GM18517 (cell line): Measurements from ENCODE around the gene BCL2.
"Not testable (repeated sequence)": the region's sequence is repeated elsewhere in the genome, so short reads cannot be mapped to it uniquely, and the experiment has no call there.

Source experiments
- ATAC-seq: cut with Tn5 transposase; IDR thresholded peaks from one replicate; pipeline ENCODE4 v1.9.1; 2021; ENCODE audit warnings: mild to moderate bottlenecking, moderate library complexity; ENCODE audit not compliant: unreplicated experiment

The BCL2 gene

DNA sequence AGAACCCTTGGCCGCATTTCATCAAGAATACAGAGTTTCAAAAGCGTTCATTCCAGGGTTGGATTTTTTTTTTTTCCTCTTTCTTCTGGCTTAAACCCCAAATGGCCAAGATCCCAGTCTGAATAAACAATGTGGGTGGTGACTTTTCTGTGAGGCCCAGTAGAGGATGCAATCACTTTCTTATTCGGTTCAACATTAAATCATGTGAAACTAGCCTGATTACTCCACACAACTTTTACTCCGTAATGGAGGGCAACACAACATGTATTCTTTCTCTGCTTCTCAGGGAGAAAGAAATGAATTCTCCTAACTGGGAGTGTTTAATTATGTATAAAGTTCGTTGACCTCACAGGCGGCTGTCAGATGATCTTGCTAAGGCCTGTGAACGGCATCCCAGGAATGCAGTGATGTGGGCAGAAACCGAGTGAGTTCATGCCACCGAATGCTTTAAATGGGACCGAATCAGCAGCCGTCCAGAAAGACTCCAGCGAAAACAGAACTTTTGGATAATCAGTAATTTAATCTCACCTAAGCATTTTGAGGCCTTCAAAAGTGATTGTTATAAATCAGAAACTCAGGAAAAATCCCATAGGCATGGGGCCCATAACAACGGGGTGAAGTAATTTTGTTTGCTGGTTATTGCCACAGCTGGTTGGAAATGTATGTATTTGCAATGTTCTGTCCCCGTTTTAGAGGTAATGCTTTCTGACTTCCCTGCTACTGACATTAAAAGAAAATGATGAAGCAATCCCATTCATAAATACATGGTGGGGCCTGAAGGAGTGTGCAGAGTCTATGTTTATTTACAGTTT lies 81.5 kb downstream of the BCL2 start:
- ATAC-seq: no peak

DNA sequence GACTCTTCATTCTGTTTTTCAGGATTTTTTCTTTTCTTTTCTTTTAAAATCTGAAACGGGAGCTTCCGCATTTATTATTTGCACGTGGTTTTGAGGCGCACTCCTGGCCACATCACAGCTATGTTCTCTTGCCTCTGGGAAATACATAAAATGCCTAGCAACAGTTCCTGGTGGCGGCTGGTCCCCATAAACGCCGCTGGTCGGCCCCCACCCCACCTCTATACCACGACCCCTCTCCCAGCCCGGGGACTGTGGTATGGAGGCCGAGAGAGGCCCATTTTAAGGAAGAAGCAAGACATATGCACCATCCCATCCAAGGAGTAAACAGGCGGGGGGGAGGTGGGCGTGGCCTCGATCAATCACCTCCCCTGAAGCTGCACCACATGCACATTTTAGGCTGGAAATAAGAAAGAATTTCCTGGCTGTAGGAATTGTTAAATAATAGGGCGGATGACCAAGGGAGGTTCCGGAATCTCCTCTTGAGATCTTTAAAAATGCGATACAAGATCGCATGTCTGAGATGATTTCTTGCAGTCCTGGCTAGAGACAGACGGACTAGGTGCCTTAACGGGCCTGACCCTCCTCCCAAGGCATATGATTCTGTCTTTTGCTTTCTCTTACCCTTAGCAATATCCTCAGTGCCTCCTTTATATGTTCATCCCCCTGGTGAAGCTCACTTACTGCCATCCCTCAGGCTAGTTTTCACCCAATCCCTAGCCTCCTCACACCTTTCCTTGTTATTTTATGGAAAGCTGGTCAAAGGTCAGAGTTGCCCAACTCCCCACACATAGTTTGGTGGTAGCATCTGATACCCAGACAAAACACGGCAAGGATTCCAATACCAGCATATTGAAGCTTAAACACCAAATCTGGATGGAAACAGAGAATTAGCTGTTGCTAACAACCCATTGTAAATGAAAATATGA lies 82.4 kb downstream of the BCL2 start:
- ATAC-seq: no peak

DNA sequence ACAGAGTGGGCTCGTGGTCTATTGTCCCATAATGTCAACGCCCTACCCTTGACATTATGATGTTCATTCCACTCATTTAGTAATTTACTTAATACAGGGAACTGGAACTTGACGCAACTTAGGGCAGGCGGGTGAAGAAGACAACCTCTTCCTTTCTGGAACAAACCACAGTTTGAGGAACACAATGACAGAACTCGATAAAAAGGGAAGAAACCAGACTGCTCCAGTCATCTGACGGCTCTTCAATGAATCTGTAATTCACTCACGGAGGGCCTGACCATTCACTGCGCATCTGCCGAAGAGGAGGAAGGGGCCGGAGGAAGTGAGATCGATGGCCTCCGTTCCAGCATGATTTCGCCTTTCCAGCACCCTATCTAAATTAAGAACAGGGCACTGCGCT lies 83.2 kb downstream of the BCL2 start:
- ATAC-seq: no peak

DNA sequence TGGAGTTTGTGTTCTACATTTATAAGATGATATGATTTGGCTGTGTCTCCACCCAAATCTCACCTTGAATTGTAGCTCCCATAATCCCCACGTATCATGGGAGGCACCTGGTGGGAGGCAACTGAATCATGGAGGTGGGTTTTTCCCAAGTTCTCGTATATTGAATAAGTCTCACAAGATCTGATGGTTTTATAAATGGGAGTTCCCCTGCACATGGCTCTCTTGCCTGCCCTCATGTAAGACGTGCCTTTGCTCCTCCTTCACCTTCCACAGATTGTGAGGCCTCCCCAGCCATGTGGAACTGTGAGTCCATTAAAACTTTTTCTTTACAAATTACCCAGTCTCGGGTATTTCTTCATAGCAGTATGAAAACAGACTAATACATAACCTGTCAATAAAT lies 83.6 kb downstream of the BCL2 start:
- not testable (repeated sequence) for ATAC-seq

DNA sequence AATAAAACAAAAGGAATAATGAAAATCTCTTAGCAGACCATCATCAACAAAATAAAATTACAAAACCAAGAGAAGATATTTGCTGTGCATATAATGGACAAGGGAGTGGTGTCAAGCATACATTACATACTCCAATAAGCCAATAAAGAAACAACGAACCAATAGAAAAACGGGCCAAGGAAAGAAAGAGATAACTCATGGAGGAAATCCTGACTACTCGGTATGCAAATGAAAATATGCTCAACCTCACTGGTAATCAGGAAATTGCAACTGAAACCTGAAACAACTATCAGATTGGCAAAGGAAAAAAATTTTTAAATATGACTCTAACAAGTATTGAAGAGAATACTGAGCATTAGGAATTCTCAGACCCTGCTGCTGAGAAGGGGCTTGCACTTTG lies 84.7 kb downstream of the BCL2 start:
- no peak for ATAC-seq

DNA sequence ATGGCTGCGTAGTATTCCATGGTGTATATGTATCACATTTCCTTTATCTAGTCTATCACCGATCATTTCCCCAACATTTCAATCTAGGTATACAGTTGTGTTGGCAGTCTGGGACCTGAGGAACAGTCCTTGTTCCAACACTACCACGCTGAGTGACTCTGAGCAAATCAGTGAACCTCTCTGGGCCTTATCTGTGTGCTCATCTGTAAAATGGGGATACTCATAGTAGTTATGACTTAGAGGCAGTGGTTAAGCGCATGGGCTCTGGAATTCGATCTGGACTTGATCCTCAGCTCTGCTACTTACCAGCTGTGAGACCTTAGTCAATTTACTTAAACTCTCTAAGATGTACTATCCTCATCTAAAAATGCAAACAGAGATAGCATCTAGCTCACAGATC lies 85.1 kb downstream of the BCL2 start:
- ATAC-seq: no peak

DNA sequence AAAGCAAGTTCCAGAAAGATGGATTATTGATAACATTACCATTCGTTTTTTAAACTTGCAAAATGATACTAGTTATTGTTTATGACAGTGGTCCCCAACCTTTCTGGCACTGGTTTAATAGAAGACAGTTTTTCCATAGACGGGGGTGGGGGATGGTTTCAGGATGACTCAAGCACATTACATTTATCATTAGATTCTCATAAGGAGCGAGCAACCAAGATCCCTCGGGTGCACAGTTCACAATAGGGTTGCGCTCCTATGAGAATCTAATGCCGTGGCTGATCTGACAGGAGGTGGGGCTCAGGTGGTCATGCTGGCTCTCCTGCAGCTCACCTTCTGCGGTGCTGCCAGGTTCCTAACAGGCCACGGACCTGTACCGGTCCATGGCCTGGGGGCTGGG lies 86.2 kb downstream of the BCL2 start:
- ATAC-seq: no peak

DNA sequence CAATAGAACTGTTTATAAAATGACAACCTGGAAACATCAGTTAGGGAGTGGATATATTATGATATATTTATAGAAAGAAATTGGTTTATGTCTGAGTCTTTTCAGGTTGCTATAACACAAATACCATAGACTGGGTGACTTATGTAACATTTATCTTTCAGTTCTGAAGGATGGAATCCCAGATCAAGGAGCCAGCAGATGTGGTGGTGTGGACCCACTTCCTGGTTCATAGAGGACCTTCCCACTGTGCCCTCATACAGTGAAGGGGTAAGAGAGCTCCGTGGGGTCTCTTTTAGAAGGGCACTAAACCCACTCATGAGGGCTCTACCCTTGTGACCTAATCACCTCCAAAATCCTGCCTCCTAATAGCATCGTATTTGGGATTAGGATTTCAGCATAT lies 86.7 kb downstream of the BCL2 start:
- no peak for ATAC-seq

DNA sequence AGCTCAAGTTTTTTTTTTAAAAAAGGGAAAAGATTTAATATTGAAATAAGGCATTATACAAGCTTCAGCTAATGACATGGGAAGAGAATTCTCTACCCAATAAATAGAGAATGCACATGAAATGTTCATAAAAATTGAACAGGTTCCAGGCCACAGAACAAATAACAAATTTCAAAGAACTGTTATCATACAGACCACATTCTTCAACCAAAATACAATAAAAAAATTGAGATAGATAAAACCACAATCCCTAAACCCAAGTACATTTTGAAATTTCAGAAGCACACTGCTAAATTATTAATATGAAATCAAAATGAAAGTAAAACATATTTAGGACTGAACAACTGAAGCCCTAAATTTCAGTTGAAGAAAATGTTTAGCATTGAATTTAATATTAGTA lies 89.6 kb downstream of the BCL2 start:
- ATAC-seq: no peak

DNA sequence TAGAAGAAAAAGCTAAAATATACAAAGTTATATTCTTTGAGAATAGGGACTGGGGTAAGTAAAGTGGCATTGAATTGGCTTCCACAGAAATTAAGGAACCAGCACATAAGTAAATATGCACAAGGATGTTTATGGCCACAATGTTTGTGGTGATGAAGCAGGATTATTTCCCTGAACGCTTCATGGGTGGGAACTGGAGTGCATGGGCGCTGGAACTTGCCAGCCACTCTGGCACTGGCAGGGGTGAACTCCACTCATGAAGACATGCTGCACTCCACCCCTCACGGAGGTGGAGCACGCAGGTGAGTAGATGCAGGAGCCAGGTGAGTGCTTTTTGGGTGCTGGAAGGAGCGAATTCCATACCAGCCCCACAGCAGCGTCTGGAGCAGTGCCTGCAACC lies 94.1 kb downstream of the BCL2 start:
- no peak for ATAC-seq

DNA sequence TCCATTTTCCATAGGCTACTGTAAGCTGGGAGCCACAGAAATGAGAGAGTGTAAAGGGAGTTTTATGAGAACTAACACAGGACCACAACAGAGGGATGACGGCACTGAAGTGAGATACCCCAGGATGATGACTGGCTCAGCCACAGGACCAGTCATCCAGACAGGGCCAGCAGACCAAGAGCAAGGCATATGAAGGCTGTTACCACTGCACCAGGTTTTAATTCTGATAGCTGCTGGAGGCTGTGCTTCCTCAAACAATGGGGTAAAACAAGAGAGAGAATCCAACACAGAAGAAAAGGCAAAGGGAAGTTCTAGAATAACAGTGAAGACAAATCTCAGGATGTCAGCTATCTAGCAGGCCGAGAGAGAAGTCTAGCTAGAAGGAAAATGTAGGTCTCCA lies 94.9 kb downstream of the BCL2 start:
- ATAC-seq: no peak

DNA sequence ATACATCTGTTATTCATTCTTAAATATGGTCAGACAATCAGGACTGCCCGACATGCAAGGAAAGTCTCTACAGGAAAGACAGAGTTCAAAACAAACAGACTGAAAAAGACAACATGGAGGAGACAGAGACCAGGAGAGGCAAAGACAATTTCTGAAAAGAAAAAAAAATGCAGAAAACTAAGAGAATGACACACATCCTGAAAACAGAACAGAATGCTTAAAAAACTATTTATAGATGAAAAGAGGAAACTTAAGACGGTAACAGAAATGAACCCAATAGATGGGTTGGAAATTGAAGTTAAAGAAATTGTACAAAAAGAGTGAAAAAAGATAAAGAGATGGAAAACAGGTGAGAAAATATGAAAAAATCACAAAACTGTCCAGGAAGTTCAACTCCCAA lies 95.7 kb downstream of the BCL2 start:
- ATAC-seq: no peak

DNA sequence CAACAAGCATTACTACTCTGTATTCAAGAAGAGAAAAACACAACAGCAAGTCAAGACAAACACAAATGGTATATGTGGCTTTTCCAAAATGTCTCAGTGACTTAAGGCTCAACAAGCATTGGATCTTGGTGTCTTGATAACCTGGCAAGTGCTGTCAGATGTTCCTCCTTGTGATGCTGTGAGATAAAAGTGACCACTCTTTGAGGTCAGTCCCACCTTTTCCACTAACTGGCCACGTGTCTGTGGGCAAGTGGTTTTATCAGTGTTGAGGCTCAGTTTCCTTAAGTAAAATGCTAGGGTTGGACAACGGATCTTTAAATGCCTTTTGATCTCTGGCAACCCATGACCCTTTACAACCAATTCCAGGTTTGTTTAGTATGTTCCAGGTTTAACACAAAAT lies 98.7 kb downstream of the BCL2 start:
- no peak for ATAC-seq

DNA sequence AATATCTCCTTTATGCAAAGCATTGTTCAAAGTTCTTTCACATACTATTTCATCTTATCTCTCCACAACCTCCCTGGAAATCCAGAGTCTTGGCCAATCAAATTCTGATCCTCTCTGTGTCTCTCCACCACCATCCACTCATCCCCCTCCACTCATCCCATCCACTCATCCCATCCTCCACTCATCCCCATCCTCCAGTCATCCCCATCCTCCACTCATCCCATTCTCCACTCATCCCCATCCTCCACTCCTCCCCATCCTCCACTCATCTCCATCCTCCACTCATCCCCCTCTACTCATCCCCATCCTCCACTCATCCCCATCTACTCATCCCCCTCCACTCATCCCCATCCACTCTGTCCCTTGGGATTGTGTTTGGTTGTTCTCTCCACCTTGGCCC lies 101.1 kb downstream of the BCL2 start:
- ATAC-seq: no peak

DNA sequence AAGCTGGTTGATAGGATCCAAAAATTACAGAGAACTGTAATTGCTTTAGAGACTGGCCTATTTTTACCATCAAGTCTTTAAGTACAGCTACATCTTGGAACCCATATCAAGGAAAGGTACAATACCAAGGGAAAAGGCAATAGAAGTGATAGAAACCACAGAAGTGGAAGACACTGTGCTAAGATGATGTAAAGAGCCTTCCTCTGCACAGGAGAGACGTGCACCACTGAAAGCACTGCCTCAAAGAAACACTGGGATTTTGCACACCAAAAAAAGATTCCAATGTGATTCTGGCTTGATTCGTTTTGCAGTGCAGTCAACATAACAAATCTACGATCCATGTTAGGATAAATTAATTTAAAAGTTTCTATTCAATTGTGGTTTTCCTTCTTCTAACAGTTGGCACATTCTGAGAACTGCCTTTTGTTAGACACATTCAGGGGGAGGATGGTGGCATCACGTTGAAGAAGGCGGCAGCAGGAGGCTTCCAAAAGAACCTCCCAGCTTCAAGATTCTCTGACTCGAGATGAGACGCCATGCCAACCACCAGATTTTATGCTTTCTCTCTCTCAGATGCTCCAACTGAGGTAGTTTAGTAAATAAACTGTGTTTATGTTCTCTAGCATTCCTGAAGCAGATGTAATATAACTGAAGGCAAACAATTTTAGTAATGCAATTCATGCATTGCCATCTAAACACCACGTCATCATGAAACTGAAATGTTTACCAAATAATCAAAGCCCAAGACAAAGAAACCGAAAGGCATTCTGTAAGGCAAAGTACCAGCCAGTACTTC lies 102.9 kb downstream of the BCL2 start:
- peak; percentile 59 for ATAC-seq

DNA sequence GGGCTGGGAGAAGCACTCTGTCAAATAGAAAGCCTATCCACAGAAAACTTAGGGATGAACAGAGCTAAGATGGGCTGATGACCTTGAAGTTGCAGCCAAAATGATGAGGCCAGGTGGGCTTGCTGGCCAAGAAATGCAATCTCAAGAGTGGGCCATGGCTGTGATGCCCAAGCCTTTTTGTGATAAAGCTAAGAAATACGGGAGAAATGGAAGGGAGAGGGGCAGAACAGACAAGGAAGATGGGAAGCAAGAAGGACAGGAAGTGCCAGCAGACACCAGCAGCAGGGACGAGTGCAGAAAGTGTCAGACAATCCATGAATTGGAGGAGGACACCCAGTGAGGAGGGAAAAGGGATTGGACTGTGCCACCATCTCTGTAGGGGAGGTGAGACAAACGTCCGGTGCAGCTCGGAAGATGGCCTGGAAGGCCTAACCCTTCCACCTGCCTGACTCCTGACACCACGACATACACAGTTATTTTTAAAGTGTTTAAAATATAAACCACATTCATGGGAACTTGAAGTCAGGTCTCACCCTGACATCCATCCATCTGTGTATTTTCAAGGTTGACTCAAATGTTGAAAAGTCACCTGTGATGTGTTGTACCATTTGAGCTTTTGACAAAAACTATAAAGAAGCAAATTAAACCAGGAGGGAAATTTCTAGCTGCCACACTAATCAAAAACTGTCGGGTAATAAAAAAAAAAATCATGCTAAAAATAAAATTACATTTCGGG lies 105.5 kb downstream of the BCL2 start:
- no peak for ATAC-seq

DNA sequence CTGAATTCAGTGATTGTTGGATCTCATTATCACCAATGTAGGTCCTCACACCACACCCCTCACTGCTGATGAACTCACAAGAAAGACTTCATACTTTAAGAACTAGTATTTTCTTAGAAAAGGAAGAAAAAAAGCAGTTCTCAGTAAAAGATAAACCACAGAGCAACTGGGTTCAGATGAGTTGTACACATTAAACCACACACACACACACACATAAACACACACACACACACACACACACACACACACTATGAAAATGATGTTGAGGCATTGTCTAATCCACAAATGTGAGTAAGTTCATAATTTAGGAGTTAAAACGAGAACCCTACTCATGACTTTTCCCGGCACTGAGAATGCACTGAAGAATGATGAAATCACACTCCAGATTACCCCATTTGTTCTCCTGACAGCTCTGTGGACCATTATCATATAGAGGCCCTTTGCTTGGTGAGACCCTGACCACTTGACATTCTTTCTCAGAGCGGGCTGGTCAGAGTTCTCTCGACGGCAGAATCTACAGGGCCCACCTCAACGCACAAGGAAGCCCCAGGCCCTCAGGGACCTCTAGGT lies 106.2 kb downstream of the BCL2 start:
- ATAC-seq: no peak

DNA sequence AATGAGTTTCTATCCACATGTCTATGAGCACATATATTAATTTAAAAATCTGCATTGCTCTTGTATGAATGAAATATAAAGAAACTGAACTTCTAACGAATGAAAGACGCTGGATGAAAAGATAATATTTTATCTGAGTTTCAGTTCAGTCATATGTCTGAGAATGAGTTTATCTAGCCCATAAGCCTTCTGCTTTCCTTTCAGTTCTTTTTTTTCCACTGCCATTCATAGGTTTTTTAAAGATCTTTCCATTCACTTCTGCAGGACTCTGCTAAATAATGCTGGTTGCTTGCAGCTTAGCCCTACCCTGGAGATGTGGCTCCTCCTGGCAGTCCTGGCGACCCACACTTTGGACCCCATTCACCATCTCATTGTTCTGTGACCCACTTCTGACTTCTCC lies 109.0 kb downstream of the BCL2 start:
- no peak for ATAC-seq

DNA sequence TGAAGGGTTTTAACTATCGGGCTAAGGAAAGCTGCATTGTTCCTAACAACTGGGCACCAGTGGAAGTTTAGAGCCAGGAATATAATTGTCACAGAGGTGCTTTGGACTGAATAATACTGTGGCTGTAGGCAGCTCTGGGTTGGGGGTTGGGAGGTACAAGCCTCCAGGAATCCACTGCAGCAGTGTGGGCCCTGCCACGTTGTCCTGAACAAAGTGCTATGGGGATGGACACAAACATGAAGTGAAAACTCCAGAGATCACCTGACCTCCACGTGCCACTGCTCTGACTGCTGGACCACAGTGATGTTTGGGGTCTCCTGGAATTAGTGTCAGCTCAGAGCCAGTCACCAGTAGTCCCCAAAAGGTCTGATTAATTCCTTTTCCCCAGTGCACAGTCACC lies 110.9 kb downstream of the BCL2 start:
- no peak for ATAC-seq

DNA sequence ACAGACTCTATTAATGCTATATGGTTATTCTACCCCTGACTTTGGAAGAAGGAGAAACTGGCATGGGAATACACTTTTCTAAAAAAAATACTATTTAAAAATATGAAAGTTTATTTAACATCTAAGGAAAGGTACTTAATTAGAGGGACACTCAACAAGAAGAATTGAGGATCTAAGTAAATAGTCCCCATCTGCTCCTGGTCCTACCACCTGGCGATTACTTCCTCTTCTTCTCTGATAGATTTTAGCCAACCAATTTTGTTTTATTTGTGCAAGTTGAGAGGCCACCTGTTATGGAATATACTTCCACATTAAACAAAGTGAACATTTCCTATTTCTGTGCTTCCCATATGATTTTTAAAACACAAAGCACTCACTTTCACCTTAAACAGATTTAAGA lies 111.7 kb downstream of the BCL2 start:
- ATAC-seq: no peak
